ENCODE data around the gene MAMDC4.

DNA sequence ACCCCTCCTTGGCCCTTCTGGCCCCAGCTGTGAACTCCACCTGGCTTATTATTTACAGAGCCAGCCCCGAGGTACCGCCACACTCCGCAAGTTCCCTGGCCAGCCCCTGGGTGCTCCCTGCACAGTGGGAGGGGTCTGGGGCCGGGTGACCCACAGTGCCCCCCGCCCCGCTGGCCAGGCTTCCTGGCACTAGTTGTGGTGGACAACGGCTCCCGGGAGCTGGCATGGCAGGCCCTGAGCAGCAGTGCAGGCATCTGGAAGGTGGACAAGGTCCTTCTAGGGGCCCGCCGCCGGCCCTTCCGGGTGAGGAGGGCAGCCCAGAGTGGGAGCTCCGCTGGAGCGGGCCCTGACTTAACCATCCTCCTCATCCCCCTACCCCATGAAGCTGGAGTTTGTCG lies 3.9 kb downstream of the MAMDC4 start:
- TF ChIP-seq, protein P1, sequence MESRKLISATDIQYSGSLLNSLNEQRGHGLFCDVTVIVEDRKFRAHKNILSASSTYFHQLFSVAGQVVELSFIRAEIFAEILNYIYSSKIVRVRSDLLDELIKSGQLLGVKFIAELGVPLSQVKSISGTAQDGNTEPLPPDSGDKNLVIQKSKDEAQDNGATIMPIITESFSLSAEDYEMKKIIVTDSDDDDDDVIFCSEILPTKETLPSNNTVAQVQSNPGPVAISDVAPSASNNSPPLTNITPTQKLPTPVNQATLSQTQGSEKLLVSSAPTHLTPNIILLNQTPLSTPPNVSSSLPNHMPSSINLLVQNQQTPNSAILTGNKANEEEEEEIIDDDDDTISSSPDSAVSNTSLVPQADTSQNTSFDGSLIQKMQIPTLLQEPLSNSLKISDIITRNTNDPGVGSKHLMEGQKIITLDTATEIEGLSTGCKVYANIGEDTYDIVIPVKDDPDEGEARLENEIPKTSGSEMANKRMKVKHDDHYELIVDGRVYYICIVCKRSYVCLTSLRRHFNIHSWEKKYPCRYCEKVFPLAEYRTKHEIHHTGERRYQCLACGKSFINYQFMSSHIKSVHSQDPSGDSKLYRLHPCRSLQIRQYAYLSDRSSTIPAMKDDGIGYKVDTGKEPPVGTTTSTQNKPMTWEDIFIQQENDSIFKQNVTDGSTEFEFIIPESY (IDR thresholded peaks at IDR 0.05; ENCODE audit: extremely low read depth, insufficient replicate concordance, low read length) = no peak
- no peak for TF ChIP-seq CTCF (IDR thresholded peaks at IDR 0.05 in 2 of 3, conservative IDR thresholded peaks at IDR 0.05 in 1 of 3; ENCODE audit: borderline replicate concordance in 1 of 3, insufficient read depth in 1 of 3, low read depth in 2 of 3, low read length in 2 of 3)
- TF ChIP-seq POLR2A (IDR thresholded peaks at IDR 0.05; ENCODE audit: borderline replicate concordance, extremely low read depth, insufficient read depth, insufficient read length) = no peak
- TF ChIP-seq SIN3A (IDR thresholded peaks at IDR 0.05; ENCODE audit: low read depth) = no peak
- no peak for TF ChIP-seq EZH2phosphoT487 (IDR thresholded peaks at IDR 0.05; ENCODE audit: borderline replicate concordance)
- no peak for TF ChIP-seq POLR2AphosphoS5 (IDR thresholded peaks at IDR 0.05; ENCODE audit: low read depth, low read length)
- no peak for TF ChIP-seq EZH2 (IDR thresholded peaks at IDR 0.05)
- TF ChIP-seq ZNF274 (IDR thresholded peaks at IDR 0.05; ENCODE audit: low read depth, low read length) = no peak
